K562 (cell line): ENCODE data around the gene ANO6. TPM values are rescaled to one million over a fixed set of nuclear protein-coding genes. Genes with fewer than 3 reads are reported as not detected.
A peak's percentile ranks its signal among the peaks of the same experiment; 100 is the strongest.

ENCODE experiments used
- ARID1B ChIP-seq: fragments of 450-650 bp; IDR thresholded peaks from 2 replicates; pipeline ENCODE4 v1.6.1; 2016; ENCODE audit warnings: antibody characterized with exemption, mild to moderate bottlenecking, inconsistent platforms
- BMI1 ChIP-seq: fragments of 150-350 bp; IDR thresholded peaks from 2 replicates; pipeline ENCODE4 v1.6.1; 2014; ENCODE audit warnings: low read length
- CEBPZ ChIP-seq: fragments of 150-350 bp; IDR thresholded peaks from 2 replicates; pipeline ENCODE4 v1.6.1; 2014; ENCODE audit warnings: low read depth, mild to moderate bottlenecking, low read length, borderline replicate concordance
- HBP1 ChIP-seq: fragments of 450-650 bp; formaldehyde crosslinking; IDR thresholded peaks from 2 replicates; pipeline ENCODE4 v1.4.0; 2022; ENCODE audit warnings: missing genetic modification characterization
- HNRNPL ChIP-seq: fragments of 200-400 bp; formaldehyde crosslinking; IDR thresholded peaks from 2 replicates; pipeline ENCODE4 v1.6.1; 2017; ENCODE audit warnings: low read depth, mild to moderate bottlenecking, low read length
- MBD2 ChIP-seq: sonication (generic); IDR thresholded peaks from 2 replicates; pipeline ENCODE4 v1.6.1; 2016; ENCODE audit warnings: low read depth, borderline replicate concordance
- MECOM ChIP-seq: fragments of 250-450 bp; sonication (Bioruptor Pico); IDR thresholded peaks from 2 replicates; pipeline ENCODE4 v1.8.0; 2022; ENCODE audit warnings: inconsistent platforms
- MED1 ChIP-seq: sonication (generic); formaldehyde crosslinking; IDR thresholded peaks from 2 replicates; pipeline ENCODE4 v1.8.1; 2023; ENCODE audit warnings: missing genetic modification reagents, borderline replicate concordance
- NR1H2 ChIP-seq: sonication (generic); formaldehyde crosslinking; IDR thresholded peaks from 2 replicates; pipeline ENCODE4 v1.4.0; 2020; ENCODE audit warnings: mild to moderate bottlenecking, missing genetic modification reagents
- PTTG1 ChIP-seq: fragments of 450-650 bp; IDR thresholded peaks from 2 replicates; pipeline ENCODE4 v1.6.1; 2016; ENCODE audit warnings: low read depth, mild to moderate bottlenecking, missing genetic modification characterization, missing compliant biosample characterization
- RNF2 ChIP-seq: sonication (generic); IDR thresholded peaks from 2 replicates; pipeline ENCODE4 v1.6.1; 2016
- STAT5A ChIP-seq: IDR thresholded peaks from 2 replicates; pipeline ENCODE4 v1.6.1; 2012; ENCODE audit warnings: low read length, inconsistent platforms, borderline replicate concordance
- TARDBP ChIP-seq: fragments of 450-650 bp; IDR thresholded peaks from 2 replicates; pipeline ENCODE4 v1.6.1; 2016
- TEAD2 ChIP-seq: fragments of 450-650 bp; IDR thresholded peaks from 2 replicates; pipeline ENCODE4 v1.6.1; 2016; ENCODE audit warnings: missing genetic modification characterization, control low read depth, missing compliant biosample characterization
- ZNF12 ChIP-seq: sonication (generic); formaldehyde crosslinking; IDR thresholded peaks from 2 replicates; pipeline ENCODE4 v1.4.0; 2020; ENCODE audit warnings: mild to moderate bottlenecking, missing genetic modification reagents
- ZNF165 ChIP-seq: fragments of 250-450 bp; sonication (Bioruptor Pico); IDR thresholded peaks from 2 replicates; pipeline ENCODE4 v1.4.0; 2020; ENCODE audit warnings: borderline replicate concordance
- ZNF184 ChIP-seq: sonication (generic); formaldehyde crosslinking; IDR thresholded peaks from 2 replicates; pipeline ENCODE4 v1.5.0; 2020; ENCODE audit warnings: missing genetic modification reagents
- ZNF507 ChIP-seq: conservative IDR thresholded peaks from 2 replicates; pipeline ENCODE4 v1.6.1; 2017; ENCODE audit warnings: missing genetic modification characterization, missing compliant biosample characterization
- polyA plus RNA-seq, 8 experiments: library from polyadenylated mRNA; depleted of rRNA in 4 of 8; stranded (reverse) in 5 of 8; unstranded in 3 of 8; fragments of >200 nt; fragmentation: Nextera tagmentation in 2 of 8; fragmentation: Illumina TruSeq in 1 of 8; extraction: Ambion mirVana in 2 of 8; extraction: Trizol in 1 of 8; gene quantifications; 2 replicates each; pipeline versions ENCODE4 v1.2.1 to v1.2.3, GENCODE V29; 2011 to 2014; ENCODE audit warnings: inconsistent platforms in 1 of 8, missing spikeins in 1 of 8
- total RNA-seq, 7 experiments: library from RNA; depleted of rRNA in 6 of 7; stranded (reverse); fragments of >200 nt in 6 of 7; fragmentation: Illumina TruSeq in 2 of 7; extraction: Trizol in 2 of 7; gene quantifications; 2 replicates each; pipeline versions ENCODE4 v1.2.1 to v1.2.3, GENCODE V29; 2011 to 2021; ENCODE audit warnings: low replicate concordance in 1 of 7
- TF ChIP-seq, protein P1 (sequence below), 2 experiments: fragments of 200-800 bp in 1 of 2; sonication (Bioruptor generic) in 1 of 2; sonication (generic) in 1 of 2; formaldehyde crosslinking in 1 of 2; IDR thresholded peaks in 1 of 2; conservative IDR thresholded peaks in 1 of 2; 2 replicates each; pipeline versions ENCODE4 v1.5.0 to v1.6.1; 2016 to 2020; ENCODE audit warnings: missing compliant biosample characterization in 1 of 2, missing genetic modification characterization in 1 of 2, missing genetic modification reagents in 1 of 2
- TF ChIP-seq, protein P2 (sequence below): sonication (generic); formaldehyde crosslinking; IDR thresholded peaks from 2 replicates; pipeline ENCODE4 v1.8.1; 2023; ENCODE audit warnings: mild to moderate bottlenecking, missing genetic modification reagents
- TF ChIP-seq, protein P3 (sequence below): fragments of 250-450 bp; sonication (Bioruptor Pico); IDR thresholded peaks from 2 replicates; pipeline ENCODE4 v1.4.0; 2020; ENCODE audit warnings: borderline replicate concordance

Gene ANO6
- total and polyA plus RNA-seq, 9 of the 15 experiments (the other 6 are each of a cell fraction or from before 2014, with no cell fraction given) = 3.5 to 24.7 (median 20.3) TPM

- TF ChIP-seq MBD2 = peak; percentile 56; the same call in 1 of the 2 replicates
- no peak for TF ChIP-seq RNF2
- TF ChIP-seq TARDBP = no peak
- no peak for TF ChIP-seq ZNF165 (CRISPR knock-in tag)
- peak; percentile 75; the same call in 1 of the 2 replicates for TF ChIP-seq TEAD2 (tag)
- TF ChIP-seq ZNF507 (tag) = no peak
- TF ChIP-seq HNRNPL = no peak
- TF ChIP-seq MED1 = no peak
- TF ChIP-seq, protein P1, sequence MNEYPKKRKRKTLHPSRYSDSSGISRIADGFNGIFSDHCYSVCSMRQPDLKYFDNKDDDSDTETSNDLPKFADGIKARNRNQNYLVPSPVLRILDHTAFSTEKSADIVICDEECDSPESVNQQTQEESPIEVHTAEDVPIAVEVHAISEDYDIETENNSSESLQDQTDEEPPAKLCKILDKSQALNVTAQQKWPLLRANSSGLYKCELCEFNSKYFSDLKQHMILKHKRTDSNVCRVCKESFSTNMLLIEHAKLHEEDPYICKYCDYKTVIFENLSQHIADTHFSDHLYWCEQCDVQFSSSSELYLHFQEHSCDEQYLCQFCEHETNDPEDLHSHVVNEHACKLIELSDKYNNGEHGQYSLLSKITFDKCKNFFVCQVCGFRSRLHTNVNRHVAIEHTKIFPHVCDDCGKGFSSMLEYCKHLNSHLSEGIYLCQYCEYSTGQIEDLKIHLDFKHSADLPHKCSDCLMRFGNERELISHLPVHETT (CRISPR knock-in tag; conservative IDR thresholded peaks at IDR 0.05 in 1 of 2, IDR thresholded peaks at IDR 0.05 in 1 of 2) = no peak
- TF ChIP-seq PTTG1 = no peak
- TF ChIP-seq HBP1 (CRISPR knock-in tag) = no peak
- no peak for TF ChIP-seq ZNF184 (CRISPR knock-in tag)
- no peak for TF ChIP-seq CEBPZ
- no peak for TF ChIP-seq BMI1
- peak; percentile 95 for TF ChIP-seq ARID1B
- TF ChIP-seq NR1H2 (CRISPR knock-in tag) = no peak
- peak; percentile 38; the same call in 1 of the 2 replicates for TF ChIP-seq STAT5A
- TF ChIP-seq, protein P2, sequence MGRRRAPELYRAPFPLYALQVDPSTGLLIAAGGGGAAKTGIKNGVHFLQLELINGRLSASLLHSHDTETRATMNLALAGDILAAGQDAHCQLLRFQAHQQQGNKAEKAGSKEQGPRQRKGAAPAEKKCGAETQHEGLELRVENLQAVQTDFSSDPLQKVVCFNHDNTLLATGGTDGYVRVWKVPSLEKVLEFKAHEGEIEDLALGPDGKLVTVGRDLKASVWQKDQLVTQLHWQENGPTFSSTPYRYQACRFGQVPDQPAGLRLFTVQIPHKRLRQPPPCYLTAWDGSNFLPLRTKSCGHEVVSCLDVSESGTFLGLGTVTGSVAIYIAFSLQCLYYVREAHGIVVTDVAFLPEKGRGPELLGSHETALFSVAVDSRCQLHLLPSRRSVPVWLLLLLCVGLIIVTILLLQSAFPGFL (CRISPR knock-in tag) = no peak
- no peak for TF ChIP-seq MECOM (CRISPR knock-in tag)
- no peak for TF ChIP-seq ZNF12 (CRISPR knock-in tag)
- TF ChIP-seq, protein P3, sequence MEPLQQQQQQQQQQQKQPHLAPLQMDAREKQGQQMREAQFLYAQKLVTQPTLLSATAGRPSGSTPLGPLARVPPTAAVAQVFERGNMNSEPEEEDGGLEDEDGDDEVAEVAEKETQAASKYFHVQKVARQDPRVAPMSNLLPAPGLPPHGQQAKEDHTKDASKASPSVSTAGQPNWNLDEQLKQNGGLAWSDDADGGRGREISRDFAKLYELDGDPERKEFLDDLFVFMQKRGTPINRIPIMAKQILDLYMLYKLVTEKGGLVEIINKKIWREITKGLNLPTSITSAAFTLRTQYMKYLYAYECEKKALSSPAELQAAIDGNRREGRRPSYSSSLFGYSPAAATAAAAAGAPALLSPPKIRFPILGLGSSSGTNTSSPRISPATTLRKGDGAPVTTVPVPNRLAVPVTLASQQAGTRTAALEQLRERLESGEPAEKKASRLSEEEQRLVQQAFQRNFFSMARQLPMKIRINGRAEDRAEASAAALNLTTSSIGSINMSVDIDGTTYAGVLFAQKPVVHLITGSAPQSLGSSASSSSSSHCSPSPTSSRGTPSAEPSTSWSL (CRISPR knock-in tag) = no peak
These were observed 57.9 kb downstream of the ANO6 start (continued) for GRCh38 chr12:45273717-45274271.
